NCI-H82 (cell line): ENCODE results near the gene ERFL.
"Not testable (repeated sequence)": the region's sequence is repeated elsewhere in the genome, so short reads cannot be mapped to it uniquely, and the experiment has no call there.

ENCODE experiments used
- DNase-seq: peaks from one replicate; lab custom pipeline; 2025; lab: John Stamatoyannopoulos, UW

ERFL gene

DNA sequence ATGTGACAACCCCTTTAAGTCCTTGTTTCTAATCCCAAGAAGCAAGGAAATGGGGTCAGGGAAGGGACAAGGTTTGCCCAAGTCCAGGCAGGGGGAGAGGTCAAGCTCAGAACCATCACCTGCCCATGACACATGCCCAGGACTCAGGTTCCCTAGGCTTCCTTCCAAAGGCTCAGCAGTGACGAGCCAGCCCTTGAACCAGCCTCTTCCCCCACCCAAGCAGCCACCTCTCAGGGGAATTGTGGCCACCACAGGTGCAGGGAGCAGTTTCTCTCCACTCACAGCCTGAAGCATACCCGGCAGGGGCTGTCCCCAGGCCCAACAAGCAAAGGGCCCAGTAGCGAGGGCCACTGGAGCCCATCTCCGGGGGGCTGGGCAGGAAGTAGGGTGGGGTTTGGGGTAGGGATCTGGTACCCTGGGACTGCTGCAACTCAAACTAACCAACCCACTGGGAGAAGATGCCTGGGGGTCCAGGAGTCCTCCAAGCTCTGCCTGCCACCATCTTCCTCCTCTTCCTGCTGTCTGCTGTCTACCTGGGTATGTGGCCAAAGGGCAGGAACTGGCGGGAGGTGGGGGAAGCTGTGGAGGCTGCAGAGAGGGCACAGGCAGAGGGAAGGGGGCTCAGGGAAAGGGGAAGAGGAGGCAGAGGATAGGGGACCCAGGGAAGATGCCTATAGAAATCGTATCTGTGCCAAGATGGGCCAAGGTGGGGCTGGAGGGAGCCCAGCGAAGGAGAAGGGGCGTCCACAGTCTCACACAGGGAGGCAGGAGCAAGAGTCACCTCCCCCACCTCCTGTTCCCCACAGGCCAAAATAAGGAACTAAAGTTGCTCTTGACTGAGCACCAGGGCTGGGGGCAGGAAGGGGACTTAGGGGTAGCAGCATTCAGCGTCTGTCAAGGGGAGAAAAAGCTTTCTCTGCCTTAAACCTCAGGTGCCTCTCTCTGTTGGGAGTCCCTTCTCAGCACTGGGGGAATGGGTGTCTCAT is 51.1 kb downstream of the ERFL start, which contains the start of gene CD79A:
TSS of gene CD79A (plus strand) at position 433 of the 986 bp plus-strand sequence. CDS start at position 459, 26 bp downstream.
- no peak for DNase-seq

DNA sequence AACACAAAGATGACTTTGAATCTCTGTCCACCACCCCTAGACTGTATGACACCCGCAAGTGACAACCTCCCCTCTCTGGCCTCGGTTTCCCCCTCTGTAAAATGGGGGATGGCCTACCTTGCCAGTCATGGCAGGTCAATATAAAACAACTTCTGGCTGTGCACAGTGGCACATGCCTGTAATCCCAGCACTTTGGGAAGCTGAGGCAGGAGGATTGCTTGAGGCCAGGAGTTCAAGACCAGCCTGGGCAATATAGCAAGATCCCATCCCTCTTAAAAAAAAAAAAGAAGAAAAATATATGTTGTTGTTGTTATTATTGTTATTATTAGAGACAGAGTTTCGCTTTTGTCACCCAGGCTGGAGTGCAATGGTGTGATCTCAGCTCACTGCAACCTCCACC is 52.3 kb downstream of the ERFL start:
- DNase-seq = not testable (repeated sequence)

DNA sequence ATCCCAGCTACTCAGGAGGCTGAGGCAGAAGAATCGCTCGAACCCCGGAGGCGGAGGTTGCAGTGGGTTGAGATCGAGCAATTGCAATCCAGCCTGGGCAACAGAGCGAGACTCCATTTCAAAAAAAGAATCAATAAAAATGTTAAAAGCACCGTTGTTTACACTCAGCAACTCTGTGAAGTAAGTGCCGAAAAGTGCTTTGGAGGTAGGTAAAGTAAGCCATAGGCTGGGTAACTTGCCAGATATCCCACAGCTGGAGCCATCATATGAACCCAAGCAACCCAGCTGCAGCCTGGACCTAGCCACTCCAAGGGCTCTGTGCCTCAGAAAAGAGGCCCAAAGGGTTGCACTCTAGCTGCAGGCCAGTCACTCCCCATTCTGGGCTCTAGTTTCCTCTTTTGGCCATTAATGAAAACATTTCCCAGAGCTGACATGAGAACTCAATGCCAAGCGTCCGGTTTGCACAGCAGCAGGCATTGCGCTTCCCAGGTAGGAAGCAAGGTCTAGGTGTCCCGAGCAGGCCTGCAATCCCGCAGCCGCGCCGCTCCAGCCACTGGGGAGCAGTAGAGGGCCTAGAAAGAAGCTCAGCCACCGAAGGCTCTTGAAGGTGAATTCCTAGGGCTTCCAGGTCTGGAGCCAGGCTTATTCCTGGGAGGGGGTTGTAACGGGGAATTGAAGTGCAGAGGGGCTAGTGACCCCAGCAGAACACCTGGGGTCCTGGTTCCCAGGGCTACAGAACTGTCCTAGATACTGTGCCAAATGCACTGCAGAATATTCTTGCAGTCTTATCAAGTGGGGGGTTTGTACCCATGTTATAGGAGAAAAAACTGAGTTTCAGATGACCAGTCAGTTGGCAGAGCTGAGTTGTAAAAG is 55.2 kb downstream of the ERFL start:
- DNase-seq = peak; percentile 92

DNA sequence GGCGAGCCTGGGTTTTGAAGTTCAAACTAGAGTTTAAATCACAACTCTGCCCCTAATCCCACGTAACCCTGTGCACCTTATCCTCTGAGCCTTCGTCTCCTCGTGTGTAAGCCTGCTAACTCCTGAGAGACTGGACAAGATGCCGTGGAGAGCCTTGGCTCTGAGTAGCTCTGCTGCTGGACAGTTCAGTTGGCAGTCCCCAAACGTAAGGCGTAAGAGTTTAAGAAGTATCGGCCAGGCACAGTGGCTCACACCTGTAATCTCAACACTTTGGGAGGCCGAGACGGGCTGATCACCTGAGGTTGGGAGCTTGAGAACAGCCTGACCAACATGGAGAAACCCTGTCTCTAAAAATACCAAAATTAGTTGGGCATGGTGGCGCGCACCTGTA is 55.9 kb downstream of the ERFL start:
- DNase-seq = peak; percentile 58

DNA sequence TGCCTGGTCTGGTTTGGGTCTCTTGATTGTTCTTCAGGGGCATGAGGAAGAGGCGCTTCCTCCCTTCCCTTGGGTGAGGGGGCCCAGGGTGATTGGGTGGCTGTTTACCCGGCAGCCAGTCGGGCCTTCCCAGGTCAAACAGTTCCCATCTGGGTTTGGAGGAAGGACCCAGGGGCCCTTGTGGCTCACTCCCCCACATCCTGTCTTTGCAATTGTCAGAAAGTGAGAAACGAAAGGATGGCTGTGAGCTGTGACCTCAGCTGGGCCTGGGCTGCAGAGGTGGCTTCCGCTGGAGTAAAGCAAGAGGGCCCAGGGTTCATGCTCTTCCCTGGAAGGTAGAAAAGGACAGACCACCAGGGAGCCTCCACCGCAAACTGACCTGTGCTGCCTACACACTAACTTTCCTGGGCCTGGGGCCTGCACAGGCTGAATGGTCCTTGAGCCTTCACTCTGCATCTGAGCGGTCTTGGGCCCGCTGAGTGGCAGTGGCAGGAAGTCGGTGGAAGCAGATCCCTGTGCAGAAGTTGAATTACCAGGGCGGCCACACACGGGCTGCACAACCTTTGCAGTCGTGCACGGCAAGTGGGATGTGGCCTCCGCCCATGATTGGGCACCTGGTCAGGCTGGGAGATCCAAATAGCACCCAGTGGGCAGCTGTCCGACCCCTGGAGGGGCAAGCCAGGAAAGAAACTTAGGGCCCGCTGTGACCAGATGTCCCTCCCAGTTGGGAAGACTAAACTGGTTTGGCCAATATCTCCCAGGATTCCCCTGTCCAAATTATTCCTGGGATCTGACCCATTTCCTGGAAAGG is 56.5 kb downstream of the ERFL start:
- peak; percentile 58 for DNase-seq

DNA sequence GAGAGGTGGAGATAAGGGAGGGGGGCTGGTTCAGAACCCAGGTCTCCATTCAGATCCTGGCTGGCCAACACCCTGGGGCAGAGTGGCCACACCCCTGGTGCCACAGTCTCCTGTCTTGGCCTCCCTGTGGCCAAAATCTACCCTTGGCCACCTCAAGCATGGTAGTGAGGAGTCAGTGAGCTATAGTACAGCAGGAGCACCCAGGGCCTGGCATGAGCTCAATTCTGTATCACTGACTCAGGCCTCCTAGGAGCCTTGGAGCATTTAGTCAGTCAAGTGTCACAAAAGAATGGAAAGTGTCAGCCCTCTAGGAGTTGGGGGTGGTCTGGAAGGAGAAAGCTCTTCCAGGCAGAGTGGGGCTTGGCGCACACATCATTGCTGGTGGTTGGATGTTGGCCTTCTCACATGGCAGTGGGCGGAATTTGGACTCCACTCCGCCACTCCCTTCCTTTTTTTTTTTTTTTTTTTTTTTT is 57.8 kb downstream of the ERFL start:
- DNase-seq = no peak

DNA sequence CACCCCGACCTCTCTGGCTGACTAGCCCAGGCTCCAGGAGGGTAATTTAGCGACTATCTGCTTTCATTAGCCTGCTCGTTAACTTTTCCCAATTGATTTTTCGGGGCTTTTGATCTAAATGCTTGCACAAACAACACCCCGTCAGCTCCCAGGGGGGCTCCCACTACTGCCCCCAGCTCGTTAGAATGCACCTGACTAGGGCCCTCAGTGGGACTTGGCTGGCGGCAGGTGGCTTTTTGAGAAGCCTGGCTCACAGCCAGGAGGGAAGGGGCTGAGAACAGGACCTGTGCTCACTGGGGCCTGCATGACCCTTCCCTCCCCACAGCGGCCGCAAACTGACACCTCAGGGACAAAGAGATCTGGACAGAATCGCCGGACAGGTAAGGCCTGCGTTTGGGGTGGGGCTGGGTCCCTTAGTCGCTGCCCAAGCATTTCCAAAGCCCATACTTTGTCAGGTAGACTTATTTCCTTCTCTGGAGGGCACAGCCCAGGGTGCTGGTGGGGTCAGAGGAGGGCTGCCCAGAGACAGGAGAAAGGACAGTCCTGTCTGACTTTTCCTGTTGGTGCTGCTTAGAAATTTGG is 58.8 kb downstream of the ERFL start:
- DNase-seq = no peak

DNA sequence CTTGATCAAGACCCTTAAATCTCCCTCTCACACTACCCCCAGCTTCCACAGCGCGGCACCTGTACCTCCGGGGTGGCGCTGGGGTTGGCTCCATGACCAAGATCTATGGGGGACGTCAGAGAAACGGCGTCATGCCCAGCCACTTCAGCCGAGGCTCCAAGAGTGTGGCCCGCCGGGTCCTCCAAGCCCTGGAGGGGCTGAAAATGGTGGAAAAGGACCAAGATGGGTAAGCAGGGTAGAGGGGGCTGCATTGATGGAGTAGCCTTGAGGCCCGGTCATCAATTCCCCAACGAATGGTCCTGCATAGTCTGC is 59.3 kb downstream of the ERFL start:
- DNase-seq = no peak

DNA sequence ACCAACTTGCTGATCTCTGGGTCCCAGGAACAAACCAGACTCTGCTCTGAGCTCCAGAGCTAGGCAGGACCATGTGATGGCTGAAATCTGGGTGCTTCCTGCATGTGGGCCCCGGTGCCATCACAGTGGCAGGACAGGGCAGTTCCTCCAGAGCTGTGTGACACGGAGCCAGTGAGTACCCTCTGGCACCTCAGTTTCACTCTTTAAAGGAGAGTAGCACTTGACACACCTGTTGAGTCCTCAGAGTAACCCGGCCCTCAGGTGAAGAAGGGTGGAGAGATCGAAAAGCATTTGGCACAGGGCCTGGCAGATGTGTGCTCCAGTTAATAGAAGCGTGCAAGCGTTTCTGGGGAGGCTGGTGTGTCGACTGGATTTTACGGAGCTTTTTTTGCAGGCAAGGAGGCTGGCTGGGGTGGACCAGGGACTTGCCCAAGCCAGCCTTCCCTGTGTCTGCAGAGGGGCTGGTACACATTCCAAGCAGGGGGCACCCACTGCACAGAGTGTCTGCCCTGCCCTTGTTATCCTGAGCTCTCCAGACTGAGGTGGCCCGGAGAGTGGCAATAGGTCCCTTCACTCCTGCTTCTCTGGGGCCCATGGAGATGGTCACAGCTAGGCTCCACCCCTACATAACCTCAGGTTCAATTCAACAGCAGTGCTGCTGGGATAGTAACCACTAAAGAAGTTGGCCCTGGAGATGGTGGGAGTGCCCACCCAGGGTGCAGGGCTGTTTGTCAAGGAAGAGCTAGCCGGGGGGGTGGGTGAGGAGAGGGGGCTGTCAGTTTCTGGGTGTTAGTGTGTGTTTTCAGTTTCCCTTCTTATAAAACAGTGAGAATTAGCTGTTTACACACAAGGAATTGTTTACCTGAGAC is 59.9 kb downstream of the ERFL start:
- DNase-seq = no peak

DNA sequence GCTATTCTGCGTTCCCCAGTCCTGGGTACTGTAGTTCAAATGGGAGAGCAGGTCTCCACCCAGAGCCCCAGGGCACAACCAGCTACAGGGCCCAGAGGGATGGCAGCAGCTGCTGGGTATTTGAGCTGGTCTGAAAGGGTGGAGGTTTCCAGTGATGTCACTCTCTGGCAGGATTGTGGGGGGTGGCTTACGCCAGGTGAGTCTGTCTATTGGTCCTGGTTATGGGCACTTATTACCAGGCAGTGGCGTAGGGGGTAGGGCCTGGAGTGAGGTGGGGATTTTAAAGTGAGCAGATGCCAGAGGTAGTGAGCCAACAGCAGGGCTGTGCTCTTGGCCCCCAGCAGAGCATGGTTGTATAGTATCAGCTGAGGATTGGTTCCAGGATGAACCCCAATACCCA is 62.0 kb downstream of the ERFL start:
- DNase-seq = no peak

DNA sequence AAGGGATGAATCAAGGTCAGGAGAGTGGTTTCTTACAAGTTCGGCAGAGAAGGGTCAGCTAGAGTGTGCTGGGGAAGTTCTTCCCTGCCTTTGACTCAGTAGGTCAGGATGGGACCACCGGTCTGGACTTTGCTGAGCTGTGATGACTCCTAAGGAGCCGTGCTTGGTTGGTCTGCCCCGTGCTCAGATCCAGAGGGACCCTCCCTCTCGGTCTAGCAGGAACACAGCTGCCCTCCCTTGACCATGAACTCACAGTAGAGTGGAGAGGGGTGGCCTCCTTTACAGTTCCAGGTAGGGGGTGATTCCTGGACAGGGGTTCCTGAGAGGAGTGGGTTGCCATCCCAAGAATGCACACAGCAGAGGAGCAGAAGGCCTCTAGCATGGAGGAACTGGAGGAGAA is 63.9 kb downstream of the ERFL start:
- DNase-seq = no peak

DNA sequence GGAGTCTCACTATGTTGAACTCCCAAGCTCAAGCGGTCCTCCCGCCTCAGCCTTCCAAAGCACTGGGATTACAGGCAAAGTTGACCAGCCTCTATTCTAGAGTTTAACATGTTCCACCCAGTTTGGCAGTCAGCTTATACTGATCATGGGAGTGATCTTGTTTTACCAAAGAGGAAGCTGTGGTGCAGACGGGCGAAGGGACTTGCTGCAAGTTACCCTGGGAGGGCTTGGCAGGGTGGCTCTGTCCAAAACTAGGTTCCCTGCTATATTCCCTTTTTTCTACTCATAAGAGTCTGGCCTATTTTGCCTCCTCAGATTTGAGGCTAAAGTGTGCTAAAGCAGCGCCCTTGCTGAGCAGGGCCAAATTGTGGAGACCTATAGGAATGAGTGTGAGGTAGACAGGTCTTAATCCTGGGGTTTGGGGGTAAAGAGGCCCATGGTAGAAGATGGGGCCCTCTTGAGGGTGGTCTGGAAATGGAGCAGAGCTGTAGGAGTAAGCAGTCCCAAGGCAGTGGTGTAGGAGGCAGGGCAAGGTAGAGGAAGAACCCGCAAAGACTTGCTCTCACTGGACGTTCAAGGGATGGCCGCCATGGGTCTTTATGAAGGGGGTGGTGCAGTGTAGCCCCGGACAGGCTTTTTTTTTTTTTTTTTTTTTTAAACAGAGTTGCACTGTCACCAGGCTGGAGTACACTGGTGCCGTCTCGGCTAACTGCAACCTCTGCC is 64.9 kb downstream of the ERFL start:
- DNase-seq = no peak

DNA sequence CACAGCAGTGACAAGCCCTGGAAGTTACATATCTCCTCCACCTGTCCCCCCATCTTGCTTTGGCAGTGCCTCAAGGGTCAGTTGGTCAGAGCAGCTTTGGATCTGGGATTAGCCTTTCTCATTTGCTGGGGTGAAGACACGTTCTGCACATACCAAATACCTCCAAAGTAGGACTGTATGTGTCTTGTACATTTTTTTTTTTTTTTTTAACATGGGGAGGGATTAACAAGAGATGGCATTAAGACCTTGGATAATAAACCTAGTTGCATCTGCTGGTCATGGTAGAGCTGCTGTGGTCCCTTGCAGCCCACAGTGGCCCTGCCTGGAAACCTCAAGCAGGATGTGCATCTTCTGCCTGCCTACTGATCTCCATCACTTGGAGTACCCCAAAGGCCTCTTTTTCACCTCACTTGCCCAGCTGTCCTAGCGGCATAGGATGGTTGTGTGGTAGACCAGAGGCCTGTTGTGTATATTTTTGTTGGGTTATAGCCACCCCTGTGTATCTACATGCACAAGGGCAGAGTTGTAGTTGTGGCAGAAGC is 65.7 kb downstream of the ERFL start:
- DNase-seq = no peak

DNA sequence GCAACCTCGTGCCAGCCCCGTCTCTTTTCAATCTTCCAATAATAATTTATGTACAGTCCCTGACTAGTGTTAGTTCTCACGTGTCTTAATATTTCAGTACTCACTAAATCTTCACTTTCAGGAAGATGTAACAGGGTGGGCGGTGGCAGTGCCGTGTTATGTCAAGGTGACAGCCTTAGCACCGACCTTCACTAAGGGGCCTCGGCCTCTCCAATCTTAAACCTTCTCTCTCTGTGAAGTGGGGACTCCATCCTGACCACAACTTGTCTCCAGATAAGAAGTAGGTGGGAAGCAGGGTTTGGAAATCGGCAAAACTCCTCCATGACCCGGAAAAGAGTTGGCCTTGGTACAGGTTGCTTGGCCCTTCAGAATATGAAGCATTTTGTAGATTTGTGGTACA is 66.4 kb downstream of the ERFL start:
- no peak for DNase-seq

DNA sequence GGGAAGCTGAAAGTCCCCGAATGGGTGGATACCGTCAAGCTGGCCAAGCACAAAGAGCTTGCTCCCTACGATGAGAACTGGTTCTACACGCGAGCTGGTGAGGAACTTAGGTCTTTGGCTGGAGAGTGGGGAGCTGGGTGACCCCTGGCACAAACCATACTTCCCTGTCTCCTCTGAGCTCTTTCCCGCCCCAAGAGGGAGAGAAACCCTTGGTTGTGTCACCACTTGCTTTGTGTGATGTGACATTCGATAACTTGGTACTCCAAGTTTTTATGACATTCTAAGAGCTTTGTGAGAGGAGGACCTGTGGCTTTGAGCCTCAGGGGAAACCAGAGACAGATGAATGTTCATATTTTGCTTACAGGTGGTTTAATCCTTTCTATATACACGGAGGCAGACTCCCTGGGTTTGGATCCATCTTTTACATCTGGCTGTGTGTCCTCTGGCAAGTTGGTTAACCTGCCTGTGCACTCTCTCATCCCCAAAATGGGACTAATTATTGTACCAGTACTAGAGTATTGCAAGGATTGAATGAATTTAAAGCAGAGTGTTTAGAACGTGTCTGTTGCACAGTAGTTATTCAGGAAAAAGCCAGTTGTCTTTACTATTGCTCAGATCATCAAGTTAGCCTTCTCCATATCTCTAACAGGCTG is 67.0 kb downstream of the ERFL start:
- no peak for DNase-seq

DNA sequence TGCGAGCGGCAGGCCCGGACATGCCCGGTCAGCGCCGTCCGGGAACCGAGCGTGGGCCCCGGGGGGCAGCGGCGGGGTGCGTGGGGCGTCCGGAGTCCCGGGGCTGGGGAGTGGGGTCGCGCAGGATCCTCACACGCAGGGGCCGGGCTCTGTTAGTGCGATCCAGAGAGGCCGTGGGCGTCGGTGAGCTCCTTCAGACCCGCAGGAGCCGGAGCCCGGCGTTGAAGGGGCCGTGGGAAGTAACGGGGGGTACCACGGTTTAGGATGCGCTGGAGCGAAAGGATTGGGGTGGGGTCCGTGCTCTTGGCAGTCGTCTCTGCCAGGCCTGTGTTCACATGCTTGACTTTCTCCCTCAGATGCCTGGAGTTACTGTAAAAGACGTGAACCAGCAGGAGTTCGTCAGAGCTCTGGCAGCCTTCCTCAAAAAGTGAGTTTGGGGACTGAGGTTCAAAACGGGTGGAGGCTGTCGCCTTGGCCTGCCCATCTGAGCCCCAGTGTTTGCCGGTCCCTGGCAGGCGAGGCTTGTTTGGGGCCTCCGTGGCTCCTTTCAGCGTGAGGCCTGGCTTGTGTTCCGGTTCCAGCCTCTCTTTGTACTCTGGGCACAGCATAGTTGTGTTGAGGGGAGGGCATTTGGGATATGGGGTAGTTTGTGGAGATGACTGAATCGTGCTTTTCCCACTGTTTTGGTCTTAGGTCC is 67.7 kb downstream of the ERFL start:
- DNase-seq = no peak

DNA sequence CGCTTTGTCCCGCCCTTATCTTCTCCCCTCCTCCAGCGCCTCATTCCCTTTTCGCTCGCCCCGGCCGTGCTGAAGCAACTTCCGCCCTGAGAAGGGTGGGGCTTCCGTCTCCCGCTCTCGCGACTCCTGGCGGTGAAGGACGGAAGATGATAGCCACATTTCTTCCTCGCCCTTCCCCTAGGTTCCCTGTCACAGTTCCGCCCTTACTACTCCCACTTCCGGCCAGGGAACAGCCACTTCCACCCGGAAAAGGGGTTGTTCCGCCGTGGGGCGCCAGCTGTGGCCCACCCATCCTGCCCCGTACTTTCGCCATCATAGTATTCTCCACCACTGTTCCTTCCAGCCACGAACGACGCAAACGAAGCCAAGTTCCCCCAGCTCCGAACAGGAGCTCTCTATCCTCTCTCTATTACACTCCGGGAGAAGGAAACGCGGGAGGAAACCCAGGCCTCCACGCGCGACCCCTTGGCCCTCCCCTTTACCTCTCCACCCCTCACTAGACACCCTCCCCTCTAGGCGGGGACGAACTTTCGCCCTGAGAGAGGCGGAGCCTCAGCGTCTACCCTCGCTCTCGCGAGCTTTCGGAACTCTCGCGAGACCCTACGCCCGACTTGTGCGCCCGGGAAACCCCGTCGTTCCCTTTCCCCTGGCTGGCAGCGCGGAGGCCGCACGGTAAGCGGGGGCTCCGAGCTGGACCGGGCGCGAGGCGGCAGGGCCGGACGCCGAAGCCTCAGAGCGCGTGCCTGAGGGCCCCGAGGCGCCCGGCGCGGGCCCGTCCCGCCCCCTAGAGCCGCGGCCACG is 68.4 kb downstream of the ERFL start, which contains the start of gene RPS19:
TSS of gene RPS19 (plus strand) at position 638 of the 801 bp plus-strand sequence. CDS start 520 bp downstream, outside the sequence.
- peak; percentile 100 for DNase-seq
